SKM-1 treated with dmso at 0.1 percent for 144 hours (cell line): Measurements from ENCODE around the gene FRAT1.
"Not testable (repeated sequence)": the region's sequence is repeated elsewhere in the genome, so short reads cannot be mapped to it uniquely, and the experiment has no call there.

ENCODE experiments used
- DNase-seq: peaks from one replicate; lab custom pipeline; 2025; ENCODE audit not compliant: unreplicated experiment; lab: John Stamatoyannopoulos, UW

FRAT1 gene

DNA sequence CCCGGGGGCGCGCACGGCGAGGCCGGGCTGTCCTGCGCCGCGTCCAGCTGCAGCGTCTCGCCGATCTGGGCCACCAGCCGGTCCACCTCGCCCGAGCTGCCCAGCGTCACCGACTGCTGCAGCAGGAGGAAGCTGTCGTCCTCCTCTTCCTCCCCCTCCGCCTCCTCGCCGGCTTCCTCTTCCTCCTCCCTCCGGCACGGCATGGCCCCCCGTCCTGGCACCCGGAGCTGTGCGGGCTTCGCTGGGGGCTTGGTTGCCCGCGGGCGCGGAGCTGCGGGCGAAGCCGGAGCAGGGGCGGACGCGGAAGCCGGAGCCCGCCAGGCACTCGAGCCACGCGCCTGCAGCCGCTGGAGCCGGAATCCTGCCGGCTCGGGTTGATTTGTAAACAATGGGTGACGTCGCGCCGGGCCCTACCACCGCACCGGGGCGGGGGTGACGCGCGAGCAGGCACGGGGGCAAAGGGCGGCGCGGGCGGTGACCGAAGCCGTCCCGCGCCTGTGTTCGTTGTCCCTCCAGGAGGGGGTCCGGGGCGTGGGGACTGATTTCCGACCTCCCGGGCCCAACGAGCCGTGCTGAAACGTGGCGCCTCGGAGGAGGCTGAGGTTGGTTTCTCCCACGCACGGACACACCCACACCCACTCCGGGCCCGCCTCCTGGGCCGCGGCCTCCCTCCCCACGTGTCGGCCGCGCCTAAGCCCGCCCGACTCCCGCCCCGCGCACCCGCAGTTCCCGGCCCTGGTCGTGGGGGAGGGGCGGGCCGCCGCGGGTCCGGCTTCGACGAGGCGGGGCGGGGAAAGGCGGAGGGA is 15.5 kb downstream of the FRAT1 start, which contains the start of gene FRAT2:
Gene FRAT2, minus strand, starts transcription at position 360 of the 806 bp plus-strand sequence. Its CDS starts 157 bp downstream, at position 203.
- DNase-seq: peak; percentile 82

DNA sequence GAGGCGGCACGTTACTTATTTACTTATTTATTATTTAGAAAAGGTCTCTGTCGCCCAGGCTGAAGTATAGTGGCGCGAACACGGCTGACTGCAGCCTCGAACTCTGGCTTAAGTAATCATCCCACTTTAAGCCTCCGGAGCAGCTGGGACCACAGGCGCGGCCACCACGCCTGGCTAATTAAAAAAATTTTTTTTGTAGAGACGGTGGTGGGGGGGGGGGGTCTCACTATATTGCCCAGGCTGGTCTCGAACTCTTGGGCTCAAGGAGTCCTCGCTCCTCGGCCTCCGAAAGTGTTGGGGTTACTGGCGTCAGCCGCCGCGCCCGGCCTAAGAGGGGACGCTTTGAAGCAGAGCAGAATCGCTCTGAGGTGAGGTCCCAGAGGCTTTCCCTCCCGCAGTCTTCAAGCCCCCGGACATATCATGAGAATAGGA is 16.1 kb downstream of the FRAT1 start:
- no peak for DNase-seq

DNA sequence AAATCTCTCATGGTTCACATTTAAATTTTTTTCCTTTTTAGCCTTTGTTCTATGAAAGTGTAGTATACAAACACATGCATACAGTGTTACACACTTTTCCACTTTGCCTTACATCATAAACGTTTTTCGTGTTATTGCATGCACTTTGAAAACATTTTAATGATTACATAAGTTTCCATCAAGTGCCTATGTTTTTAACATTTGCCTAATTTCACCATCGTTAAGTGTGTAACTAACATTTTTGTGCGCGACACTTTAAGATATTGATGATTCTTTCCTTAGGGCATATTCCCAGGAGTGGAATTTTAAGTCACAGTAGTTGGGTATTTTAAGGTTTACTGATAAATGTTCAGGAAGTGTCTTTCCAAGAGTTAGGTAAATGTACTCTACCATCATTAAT is 16.9 kb downstream of the FRAT1 start:
- DNase-seq: no peak

DNA sequence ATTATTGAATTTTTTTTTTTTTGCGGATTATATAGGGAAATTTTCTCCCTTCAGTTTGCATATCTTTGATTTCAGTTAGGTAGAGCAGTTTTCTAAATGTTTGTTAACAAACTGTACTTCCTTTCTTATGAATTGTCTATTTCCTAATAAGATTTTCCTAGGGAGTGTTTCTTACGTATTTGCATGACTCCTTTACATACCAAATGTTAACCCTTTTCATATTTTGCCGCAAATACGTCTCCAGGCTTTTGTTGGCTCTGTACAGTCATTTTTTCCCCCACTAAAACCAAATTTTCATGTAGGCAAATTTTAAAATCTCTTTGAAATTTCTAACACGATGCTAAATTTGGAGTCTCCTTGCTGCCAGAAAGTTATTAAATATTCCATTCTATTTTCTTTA is 17.4 kb downstream of the FRAT1 start:
- no peak for DNase-seq

DNA sequence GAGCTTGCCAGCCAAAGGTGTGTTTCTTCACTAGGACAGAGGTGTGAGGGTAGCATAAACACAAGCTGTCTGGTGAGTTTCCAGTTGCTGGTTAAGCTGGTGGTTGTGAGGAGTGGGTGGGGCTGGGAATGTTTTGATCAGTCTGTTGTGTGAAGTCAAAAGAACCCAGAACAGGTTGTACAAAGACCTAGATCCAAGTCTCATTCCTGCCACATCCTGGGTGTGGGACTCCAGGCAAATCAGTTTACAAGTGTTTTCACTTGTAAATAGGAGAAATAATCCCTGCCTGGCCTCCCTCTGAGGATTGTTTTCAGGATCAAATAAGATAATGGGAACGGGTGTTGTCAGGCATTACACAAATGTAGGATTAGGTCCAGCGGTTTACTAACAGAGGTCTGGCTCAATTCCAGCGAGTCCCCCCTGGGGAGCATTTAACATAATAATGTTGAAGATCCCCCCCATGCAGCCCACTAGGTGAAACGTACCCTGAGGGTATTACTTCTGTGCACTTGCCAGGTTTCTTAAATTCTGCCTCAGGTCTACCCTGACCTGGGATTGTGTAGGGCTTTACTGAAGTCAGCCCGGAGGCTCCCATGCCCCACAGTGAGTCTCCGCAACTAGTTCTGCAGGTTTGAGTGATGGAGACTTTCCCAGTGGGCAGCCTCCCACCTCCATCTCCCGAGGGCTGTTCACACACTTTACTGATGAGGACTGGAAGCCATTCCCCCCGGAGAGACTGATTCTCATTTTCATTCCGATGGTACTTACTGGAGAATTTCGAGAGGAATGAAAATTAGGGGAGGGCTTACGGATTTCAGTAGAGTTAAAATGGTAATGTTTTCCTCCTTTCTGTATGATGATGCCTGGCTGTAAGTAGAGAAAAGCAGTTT is 18.1 kb downstream of the FRAT1 start:
- DNase-seq: no peak

DNA sequence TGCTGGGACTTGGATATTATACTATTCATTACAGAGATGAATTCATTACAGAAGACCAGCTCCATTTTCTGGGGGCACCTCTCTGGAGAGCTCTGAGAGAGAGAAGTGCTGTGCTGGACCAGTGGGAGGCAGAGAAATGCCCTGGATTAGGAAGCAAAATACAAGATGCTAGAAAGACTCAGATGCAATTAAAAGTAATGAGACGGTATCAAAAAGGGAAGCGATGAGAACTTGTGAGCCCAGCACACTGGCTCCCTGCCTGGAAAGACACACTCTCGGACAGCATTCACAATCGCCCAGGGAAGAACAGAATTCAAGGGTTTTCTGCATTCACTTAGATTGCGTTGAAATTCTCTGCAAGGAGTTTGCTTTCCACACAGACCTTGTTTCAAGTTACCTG is 19.0 kb downstream of the FRAT1 start:
- DNase-seq: no peak

DNA sequence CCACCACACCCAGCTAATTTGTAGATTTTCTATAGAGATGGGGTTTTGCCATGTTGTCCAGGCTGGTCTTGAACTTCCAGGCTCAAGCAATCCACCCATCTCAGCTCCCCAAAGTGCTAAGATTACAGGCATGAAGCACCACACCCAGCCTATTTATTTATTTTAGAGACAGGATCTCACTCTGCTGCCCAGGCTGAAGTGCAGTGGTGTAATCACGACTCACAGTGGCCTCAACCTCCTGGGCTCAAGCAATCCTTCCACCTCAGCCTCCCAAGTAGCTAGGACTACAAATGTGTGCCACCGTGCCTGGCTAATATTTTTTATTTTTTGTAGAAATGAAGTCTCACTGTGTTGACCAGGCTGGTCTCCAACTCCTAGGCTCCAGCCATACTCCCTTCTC is 22.3 kb downstream of the FRAT1 start:
- DNase-seq: no peak

DNA sequence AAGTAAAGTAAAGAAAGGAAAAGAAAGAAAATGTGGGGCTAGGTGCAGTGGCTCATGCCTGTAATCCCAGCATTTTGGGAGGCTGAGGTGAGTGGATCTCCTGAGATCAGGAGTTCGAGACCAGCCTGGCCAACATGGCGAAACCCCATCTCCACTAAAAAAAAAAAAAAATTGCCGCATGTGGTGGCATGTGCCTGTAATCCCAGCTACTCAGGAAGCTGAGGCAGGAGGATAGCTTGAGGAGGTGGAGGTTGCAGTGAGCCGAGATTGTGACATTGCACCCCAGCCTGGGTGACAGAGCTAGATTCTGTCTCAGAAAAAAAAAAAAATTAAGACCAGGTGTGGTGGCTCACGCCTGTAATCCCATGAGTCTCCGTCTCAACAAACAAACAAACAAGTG is 24.6 kb downstream of the FRAT1 start:
- DNase-seq: not testable (repeated sequence)

DNA sequence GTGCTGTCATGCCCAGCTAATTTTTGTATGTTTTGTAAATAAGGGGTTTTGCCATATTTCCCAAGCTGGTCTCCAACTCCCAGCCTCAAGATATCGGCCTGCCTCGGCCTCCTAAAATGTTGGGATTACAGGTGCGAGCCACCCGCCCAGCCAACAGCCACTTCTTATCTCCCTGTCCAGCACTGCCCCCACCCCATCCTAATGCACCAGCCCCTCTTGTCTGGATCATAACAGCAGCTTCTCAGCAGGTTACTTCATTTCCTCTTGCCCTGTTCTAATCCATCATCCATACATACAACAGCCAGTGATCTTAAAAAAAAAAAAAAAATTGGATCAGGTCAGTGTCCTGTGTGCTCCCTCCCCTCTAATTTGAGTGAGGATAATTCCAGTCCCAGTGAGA is 28.2 kb downstream of the FRAT1 start:
- DNase-seq: no peak

DNA sequence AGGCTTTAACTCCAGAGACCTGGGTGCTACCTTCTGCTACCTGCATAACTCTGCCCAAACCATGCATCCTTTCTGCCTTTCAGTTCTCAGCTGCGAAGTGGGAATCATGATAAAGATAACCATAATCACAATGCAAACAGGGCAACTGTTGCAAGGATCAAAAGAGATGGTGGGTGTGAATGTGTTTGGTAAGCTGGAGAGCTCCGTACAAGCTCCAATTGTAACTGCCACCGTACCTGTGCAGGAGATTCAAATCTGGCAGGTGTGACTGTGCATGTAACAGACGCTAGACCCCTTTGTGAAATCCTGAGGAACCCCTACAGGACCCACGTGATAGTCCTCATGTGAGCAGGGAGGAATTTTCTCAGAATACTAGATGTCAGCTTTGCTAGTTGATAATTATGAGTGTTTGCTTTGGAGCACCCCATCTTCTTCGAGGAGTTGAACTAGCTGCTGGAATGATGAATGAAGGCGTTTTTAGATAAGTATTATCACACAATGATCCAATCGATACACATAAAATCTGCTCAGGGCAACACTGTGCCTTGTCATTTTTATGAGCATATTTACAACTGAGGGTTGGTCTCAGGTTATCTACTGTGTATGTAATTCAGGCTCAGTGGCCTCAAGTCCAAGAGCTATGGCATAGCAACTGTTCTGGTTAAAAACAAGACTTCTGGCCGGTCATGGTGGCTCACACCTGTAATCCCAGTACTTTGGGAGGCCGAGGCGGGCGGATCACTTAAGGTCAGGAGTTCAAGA is 30.9 kb downstream of the FRAT1 start:
- DNase-seq: no peak

DNA sequence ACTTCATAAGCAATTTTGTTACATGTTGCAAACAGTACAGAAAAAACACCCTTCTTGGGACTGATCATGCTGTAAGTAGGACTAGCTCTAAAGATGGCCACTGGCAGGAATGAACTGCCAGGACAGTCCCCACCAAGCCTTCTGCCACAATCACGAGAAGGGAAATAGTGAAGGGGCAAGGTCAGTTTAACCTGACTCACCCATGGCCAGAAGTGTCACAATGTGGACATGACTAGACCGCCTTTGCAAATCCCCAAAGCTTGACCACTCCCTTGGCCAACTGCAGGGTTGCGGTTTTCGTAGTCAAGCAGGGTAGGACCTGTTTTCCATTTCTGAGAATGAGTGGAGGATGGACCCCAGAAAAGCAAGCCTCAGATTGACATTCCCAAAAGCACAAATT is 34.9 kb downstream of the FRAT1 start:
- DNase-seq: peak; percentile 73

DNA sequence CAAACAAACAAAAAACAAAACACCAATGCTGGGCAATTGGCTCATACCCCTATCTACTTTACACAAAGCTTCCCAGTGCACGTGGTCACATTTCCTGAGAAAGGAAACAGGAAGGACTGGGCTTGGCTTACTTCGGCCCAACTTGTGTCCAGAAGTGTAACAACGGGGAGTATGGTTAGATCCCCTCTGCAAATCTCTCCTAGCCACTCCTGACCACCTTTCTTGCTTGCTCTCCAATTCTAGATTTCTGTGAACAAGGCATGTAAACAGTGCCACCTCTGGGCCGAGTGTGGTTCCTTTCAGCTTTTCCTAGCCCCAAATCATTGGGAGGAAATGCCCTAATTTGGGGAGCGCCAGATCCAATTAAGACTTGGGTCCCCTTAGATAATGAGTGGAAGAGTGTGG is 36.5 kb downstream of the FRAT1 start:
- no peak for DNase-seq

DNA sequence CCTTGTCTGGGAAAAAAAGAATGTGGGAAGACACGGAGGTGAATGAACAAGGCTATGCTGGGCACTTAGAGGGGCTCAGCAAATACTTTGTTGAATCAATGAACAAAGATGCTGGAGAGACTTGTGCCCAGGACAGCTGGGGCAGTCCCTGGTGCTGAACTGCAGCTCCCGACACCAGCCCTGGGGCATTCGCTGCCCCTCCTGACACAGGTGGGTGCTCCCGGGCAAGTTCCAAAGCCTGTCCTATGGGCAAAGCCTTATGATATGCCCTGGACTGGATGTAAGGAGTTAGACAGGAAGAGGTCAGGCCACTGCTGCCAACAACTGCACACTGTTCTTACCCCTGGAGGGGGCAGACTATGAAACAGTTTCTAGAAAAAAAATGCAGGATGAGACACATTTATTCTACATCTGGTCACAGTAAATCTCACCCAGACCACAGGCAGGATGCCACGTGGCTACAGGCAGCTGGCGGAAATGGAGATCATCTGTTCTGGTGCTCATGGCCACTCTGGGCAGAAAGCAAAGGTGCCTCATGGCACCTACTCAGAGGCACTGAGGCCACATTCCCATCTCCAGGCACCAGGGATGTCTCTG is 37.3 kb downstream of the FRAT1 start:
- DNase-seq: no peak

DNA sequence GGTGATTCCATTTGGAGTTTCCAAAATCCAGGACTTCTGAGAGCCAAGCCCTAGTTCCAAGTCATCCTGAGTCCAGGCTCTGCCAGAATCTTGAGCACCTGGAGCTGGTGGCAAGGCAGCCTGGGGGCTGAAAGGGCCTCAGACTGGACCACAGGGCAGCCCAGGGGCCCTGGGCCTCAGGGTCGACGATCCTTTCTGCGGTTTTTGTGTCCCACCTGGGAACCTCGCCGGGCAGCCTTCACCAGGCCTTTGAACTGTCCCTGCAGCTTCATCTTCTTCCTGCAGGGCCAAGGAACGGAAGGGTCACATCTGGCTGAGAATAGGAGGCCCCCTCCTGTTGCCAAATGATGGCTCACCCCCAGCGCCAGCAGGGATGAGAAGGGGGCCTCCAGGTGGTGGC is 37.8 kb downstream of the FRAT1 start:
- DNase-seq: no peak

DNA sequence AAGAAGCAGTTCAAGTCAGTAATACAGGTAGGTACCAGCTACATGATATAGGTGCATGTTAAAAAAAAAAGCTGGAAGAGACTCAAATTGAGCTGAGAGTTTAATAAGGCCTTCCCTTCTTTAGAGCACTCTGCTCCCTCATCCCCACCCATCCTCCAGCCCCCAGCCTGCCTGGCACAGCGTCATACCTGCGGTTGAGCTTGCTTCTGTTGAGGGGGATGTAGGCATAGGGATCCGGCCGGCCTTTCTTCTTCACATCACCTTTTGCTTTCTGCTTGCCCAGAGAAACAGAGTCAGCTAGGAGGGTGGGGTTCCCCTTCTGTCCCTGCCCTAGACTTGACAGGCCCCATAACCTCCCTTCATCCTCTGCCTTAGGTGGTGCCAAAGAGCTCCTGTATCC is 39.3 kb downstream of the FRAT1 start:
- DNase-seq: no peak

DNA sequence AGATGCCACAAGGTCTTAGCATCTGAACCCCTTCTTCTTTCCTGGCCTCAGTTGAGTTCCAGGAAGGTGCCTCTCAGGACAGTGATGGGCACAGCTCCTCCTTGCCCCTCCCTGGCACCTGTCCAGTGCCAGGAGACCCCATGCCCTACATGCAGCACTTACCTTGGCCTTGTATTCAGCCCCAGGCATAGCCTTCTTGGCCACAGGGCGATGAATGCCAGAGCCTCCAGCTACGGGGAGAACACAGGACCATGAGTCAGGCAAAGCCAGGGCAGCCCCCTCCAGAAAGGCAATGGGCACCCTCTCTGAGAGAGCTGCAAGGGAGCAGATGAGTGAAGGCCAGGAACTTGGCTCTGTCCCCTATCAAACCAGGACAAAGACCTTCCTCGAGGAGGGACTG is 39.7 kb downstream of the FRAT1 start:
- DNase-seq: no peak

DNA sequence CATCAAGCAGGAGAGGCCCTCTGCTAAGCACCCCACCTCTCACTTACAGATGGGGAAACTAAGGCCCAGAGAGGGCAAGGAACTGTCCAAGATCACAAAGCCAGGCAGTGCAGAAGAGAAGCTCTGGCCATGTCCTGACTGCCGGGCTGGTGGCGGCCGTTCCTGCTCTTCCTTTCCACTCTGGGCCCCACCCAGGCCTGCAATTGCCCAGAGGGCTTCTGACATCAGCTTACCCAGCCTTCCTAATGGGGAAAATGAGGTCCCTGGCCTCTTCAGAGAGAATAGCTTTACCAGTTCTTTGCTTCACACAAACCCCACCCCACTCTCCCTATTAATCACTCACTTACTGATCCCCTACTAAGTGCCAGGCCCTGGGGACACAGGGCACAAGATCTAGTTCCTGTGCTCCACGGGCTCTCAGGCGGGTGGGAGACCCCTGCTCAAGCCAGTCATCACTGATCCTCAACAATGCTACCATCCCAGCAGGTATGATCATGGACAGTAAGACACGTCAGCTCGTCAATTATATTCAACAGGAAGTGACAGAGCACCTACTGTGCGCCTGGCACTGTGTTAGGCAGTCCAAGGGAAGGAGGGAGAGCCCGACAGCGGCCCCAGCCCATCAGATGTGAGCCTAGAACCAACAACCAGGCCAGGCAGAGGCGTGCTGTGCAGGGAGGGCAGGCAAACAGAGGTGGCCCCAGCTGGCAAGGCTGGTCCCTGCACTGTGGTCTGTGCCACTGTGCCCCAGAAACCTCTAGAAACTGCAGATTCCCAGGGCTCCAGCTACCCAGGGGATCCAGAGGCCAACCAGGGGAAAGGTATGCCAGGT is 41.9 kb downstream of the FRAT1 start:
- DNase-seq: no peak

DNA sequence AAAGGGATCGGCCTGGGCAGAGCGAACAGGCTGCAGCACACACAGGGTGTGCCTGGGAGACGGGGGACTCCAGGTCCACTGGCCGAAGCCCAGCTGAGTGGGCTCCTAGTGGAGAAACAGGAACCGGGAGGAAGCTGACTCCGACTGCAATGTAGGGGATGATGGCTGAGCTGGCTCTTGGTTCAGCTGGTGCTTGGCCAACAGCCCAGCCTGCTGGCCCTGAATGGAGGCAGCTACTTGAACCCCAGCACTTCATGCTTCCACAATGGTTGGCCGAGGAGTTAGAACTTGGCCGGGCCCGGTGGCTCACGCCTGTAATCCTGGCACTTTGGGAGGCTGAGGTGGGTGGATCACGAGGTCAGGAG is 42.4 kb downstream of the FRAT1 start:
- DNase-seq: no peak

DNA sequence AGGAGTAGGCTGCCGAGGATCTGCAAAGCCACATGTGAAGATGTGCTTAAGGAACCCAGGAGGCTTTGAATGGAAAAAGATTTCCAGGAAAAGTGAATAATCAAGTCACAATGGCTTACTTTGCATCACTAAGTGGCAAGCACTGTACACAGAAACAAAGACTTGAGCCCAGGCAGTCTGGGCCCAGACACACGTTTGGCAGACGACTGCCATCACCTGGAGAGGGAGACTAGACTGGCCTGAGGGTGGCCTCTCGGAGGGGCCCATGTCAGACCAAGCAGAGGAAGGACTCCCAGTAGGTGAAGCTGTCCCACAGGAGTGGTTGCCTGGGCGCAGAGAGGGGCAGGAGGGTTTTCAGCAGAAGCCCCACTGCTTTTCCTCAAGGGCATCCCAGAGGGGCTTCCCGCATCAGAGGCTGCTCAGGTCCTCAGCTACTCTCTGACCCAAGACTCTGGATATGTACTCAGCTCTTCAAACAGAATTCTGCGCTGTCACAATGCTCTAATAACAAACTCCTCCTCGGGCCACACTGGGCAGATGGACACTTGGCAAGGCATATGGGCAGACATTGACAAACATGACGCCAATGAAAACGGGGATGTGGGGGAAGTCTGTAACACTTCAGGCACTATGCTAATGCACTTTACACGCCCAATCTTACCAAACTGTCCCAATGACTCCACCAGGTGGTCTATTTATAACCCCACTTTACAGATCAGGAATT is 43.4 kb downstream of the FRAT1 start:
- no peak for DNase-seq

DNA sequence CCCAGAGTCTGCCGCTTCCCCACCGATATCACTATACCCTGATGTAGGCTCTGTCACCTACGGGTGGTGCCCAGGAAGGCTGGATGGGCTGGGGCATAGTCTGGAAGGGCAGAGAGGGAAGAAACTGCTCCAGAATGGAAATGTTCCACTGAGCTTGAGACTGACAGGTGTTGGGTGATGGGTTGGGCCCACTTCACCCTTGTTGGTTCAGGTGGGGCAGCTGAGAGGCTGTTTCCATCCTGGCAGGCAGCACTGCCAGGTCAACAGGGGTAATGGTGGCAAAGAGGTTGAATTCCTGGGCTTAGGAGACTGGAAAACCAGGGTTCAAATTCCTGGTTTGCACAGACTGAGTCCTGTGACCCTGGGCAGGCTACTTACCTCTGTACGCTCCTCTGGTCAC is 44.0 kb downstream of the FRAT1 start:
- no peak for DNase-seq
